SH-SY5Y (cell line): ENCODE results near the gene LAGE3.

ENCODE experiments used
- GATA2 ChIP-seq: IDR thresholded peaks from 2 replicates; pipeline ENCODE4 v1.6.1; 2011; ENCODE audit warnings: mild to moderate bottlenecking, low read depth, low read length
- GATA3 ChIP-seq: IDR thresholded peaks from 2 replicates; pipeline ENCODE4 v1.6.1; 2011; ENCODE audit warnings: low read depth, mild to moderate bottlenecking, low read length, moderate library complexity

- no peak for TF ChIP-seq GATA2
- TF ChIP-seq GATA3, result no peak
Measured at GRCh38 chrX:154452823-154453222, 26.3 kb downstream of the LAGE3 start.
